Stimulated activated CD4-positive, alpha-beta T cell treated with anti-CD3 and anti-CD28 coated beads, Interleukin-4, amount 100 ng/mL, for 24 hours (primary cell): Measurements from ENCODE around the gene SLC12A9.
"Not testable (repeated sequence)": the region's sequence is repeated elsewhere in the genome, so short reads cannot be mapped to it uniquely, and the experiment has no call there.

ENCODE experiments used
- DNase-seq: peaks from one replicate; pipeline ENCODE4 v3.0.0-alpha.2; 2020

Gene SLC12A9

GRCh38 chr7:100826514-100827329 is 25.8 kb upstream of the SLC12A9 start:
- no peak for DNase-seq

DNA sequence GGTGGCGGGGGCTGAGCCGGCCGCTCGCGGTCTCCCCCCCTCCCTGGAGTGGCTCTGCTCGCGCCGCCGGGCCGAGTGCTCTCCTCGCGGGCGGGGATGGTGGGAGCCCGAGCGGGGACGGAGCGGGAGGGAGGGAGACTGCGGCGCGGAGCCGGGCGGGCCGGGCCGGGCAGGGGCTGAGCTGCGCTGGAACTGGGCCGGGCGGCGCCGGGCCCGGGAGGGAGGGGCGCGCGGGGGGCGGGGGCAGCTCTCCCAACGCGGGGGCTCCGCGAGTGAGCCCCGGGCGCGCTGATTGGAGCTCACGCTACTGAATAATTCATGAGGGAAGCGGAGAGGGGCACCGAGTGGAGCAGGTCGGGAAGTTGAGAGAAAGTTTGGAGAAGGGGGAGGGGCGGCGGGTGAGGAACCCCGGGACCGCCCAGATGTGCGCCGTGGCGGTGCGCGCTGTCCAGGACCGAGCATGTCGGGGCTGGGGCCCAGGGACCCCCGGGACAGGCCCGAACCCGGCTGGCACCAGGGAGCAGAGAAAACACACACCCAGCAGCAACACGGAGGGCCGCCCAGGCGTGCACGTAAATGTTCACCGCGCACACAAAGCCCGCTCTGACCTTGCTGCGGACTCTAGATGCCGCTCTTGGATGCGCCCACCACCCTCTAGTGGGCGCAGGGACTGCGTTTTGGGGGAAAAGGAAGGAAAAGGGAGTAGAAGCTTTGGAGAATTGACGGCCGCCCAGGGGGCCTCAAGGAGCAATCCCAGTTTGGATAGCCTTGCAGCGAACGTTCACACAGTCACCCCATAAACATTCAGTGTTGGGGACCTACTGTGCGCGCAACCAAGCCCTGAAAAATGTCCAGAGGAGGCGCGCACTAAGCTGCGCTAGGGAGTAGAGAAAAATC is 24.9 kb upstream of the SLC12A9 start, which contains the start of gene EPHB4:
TSS of gene EPHB4 (minus strand) at position 194 of the 897 bp plus-strand sequence. CDS start 493 bp downstream, outside the sequence.
- no peak for DNase-seq

DNA sequence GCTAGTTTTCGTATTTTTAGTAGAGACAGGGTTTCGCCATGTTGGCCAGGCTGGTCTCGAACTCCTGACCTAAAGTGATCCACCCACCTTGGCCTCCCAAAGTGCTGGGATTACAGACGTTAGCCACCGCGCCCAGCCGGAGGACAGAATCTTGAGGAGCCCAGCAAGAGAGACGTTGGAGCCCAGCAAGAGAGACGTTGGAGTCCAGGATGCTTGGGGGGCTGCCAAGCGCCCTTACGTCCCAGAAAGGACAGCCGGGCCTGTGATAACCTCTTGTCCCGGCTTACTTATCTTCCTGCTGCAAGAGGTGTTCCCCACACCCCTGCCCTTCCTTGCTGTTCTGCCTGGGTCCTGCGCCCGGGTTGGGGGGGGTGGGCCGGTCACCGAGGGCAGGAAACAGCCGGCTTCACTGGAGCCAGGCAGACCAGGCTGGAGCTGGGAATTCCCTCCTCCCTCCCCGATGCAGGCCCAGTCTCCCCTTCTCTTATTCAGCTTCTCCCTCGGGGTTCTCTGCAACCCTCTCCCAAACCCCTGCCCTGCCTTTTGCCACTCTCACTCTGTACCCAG is 23.3 kb upstream of the SLC12A9 start:
- DNase-seq: no peak

- no peak for DNase-seq
These were observed 22.1 kb upstream of the SLC12A9 start for GRCh38 chr7:100830396-100830795.

- no peak for DNase-seq
These were observed 20.3 kb upstream of the SLC12A9 start for GRCh38 chr7:100832281-100832633.

GRCh38 chr7:100835903-100836811 is 16.4 kb upstream of the SLC12A9 start:
- no peak for DNase-seq

GRCh38 chr7:100836812-100837098 is 15.8 kb upstream of the SLC12A9 start:
- no peak for DNase-seq

DNA sequence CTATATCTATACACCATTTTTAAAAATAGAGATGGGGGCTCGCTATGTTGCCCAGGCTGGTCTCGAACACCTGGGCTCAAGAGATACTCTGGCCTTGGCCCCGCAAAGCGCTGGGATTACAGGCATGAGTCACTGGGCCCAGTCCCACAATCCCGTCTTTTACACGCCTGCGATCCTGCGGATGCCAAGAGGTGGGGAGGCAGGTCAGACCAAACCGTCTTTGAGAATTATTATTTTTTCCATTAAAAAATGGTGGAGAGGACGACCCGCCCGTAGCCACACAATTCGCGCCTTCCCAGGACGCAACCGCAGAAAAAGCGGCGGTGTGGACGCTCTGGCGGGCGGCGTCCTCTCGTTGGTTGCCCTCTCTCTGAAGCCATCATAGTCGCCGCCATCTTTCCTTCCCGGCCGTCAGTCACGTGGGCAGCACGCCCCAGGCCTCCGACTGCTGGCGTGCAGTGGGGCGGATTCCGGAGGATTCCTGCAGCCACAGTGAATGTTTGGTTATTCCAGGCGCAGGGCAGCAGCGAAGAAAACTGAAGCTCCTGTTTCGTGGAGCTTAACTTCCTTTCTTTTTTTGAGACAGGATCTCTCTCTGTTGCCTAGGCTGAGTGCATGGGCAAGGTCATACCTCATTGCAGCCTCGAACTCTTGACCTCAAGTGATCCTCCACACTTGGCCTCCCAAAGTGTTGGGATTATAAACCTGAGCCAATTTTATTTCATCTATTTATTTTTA is 15.2 kb upstream of the SLC12A9 start:
- DNase-seq: peak; percentile 86

- no peak for DNase-seq
These were observed 13.2 kb upstream of the SLC12A9 start for GRCh38 chr7:100839361-100839760.

DNA sequence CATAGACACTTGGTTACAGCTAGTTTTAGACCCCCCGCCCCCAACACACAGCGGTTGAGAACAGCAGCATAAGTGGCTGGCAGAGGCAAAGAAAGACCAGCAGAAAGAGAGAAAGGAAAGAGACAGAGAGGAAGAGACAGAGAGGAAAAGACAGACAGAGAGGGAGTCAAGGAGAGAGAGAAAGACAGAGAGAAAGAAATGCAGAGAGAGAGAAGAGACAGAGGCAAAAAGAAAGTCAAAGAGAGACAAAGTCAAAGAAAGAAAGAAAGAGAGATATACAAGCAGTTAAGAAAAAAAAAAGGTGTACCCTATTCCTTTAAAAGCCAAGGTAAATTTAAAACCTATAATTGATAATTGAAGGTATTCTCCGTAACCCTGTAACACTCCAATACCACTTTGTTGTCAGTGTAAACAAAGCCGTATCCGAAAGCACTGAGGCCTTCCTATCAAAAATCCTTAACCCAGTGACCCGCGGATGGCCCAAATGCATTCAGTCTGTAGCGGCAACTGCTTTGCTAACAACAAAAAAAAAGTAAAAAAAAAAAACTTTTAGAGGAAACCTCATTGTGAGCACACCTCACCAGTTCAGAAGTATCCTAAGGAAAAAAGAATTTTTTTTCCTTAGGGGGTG is 11.9 kb upstream of the SLC12A9 start:
- DNase-seq: no peak

DNA sequence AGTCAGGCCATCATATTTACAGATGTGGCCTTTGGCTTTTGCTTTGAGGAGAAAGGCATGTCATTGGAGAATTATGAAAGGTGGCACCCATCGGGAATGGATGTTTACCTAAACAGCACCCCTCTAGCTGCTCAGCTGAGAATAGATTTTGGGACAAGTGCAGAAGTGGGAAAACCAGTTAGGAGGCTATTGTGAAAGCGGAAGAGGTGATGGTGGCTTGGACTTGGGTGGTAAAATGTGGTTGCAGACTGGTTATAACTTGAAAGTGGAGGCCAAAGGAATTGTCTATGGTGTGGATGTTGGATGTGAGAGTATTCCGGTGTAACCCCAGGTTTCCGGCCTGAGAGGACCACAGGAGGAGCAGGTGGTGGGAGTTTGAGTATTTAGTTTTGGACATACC is 5.2 kb upstream of the SLC12A9 start:
- no peak for DNase-seq

DNA sequence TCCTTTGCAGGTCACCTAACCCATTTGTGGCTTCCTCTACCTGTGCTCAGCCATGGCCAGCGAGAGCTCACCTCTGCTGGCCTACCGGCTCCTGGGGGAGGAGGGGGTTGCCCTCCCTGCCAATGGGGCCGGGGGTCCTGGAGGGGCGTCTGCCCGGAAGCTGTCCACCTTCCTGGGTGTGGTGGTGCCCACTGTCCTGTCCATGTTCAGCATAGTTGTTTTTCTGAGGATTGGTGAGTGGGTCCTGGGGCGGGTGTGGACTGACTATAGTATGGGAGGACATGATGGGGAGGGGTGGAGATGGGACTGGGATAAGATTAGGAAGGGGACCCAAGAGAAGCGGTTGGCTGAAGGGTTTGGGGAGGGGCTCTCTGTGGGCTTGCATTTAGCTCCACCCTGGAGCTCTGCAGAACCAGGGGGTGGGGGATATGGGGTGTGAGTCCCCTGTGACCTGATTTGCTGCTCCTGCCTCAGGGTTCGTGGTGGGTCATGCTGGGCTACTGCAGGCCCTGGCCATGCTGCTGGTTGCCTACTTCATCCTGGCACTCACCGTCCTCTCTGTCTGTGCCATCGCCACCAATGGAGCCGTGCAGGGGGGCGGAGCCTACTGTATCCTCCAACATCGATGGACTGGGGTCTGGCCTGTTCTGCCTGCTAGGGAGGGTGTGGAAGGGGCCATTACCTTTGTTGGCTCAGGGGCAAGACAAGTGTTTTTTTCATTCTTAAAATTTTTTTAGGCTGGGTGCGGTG is 1.8 kb downstream of the SLC12A9 start:
- no peak for DNase-seq

GRCh38 chr7:100854899-100855298 is 2.4 kb downstream of the SLC12A9 start:
- DNase-seq: not testable (repeated sequence)

GRCh38 chr7:100855515-100855914 is 3.0 kb downstream of the SLC12A9 start:
- no peak for DNase-seq

- no peak for DNase-seq
These were observed 4.4 kb downstream of the SLC12A9 start for GRCh38 chr7:100856871-100857282.

- no peak for DNase-seq
These were observed 7.3 kb downstream of the SLC12A9 start for GRCh38 chr7:100859856-100860255.

DNA sequence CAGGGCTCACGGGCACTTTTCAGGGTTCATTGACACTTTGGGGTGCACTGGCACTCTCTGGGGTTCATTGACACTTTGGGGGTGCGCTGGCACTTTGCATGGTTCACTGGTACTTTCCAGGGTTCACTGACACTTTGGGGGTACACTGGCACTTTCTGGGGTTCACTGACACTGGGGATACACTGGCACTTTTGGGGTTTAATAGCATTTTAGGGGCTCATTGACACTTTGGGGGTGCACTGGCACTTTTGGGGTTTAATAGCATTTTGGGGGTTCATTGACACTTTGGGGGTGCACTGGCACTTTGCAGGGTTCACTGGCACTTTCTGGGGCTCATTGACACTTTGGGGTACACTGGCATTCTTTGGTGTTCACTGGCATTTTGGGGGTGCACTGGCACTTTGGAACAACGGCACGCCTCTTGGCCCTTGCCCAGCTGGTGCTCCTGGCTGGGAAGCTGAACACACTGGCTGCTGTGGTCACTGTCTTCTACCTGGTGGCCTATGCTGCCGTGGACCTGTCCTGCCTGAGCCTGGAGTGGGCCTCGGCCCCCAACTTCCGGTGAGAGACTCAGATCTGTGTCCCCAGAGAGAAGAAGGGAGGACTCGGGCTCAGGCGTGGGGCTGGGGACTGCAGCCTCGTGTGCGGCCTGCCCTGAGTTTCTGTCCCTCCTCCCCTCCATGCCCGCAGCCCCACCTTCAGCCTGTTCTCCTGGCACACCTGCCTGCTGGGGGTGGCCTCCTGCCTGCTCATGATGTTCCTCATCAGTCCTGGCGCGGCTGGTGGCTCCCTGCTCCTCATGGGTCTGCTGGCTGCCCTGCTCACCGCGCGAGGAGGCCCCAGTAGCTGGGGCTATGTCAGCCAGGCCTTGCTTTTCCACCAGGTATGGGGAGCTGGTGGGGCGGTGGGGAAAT is 8.4 kb downstream of the SLC12A9 start:
- DNase-seq: no peak

- no peak for DNase-seq
These were observed 9.1 kb downstream of the SLC12A9 start for GRCh38 chr7:100861616-100861985.

DNA sequence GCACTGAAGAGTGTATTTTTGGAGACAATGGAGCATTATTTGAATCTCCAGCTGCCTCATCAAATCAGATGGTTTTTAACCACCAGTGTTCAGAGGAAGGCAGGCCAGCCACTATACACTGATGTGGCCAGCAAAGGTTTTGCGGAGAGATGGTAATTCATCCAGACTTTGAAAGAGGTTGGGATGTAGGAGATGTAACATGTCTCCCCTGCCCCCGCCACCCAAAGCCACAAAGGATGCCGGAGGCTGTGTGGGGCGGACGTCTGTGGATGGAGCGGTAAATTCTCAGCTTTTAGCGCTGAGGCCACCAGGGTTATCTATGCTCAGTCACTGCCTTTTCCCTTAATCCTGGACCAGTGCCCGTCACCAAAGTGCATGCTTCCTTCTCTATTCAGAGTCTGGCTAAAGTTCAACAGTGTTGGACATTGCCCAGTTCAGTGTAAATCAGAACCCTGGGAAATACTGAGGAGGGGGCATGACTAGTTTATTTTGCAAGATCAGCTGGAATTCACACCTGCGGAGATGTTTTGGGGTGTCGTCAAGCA is 11.0 kb downstream of the SLC12A9 start:
- no peak for DNase-seq
